Hepatocyte (in vitro differentiated cells): Measurements from ENCODE around the gene SPINK7. TPM values are rescaled to one million over a fixed set of nuclear protein-coding genes. Genes with fewer than 3 reads are reported as not detected.
"Not testable (repeated sequence)": the region's sequence is repeated elsewhere in the genome, so short reads cannot be mapped to it uniquely, and the experiment has no call there.

Source experiments
- DNase-seq: peaks from one replicate; pipeline ENCODE4 v3.0.0-alpha.2; 2016; ENCODE audit warnings: low spot score
- H2AFZ ChIP-seq: fragments of 200-600 bp; sonication (generic); 2 replicates; pipeline ENCODE4 v1.6.0; 2016; ENCODE audit warnings: antibody characterized with exemption, mild to moderate bottlenecking
- H3K27ac ChIP-seq: fragments of 200-600 bp; sonication (generic); 2 replicates; pipeline ENCODE4 v1.5.1; 2016; ENCODE audit warnings: mild to moderate bottlenecking
- H3K27me3 ChIP-seq: fragments of 200-600 bp; sonication (generic); 2 replicates; pipeline ENCODE4 v1.6.1; 2016
- H3K36me3 ChIP-seq: fragments of 200-600 bp; sonication (generic); replicated peaks from 2 replicates; pipeline ENCODE4 v1.5.1; 2016; ENCODE audit warnings: low read depth; ENCODE audit not compliant: insufficient read depth
- H3K4me1 ChIP-seq: fragments of 200-600 bp; sonication (generic); 2 replicates; pipeline ENCODE4 v1.5.1; 2016; ENCODE audit warnings: mild to moderate bottlenecking, moderate library complexity; ENCODE audit not compliant: insufficient read depth
- H3K4me2 ChIP-seq: fragments of 200-600 bp; sonication (generic); 2 replicates; pipeline ENCODE4 v1.6.0; 2016
- H3K4me3 ChIP-seq: fragments of 200-600 bp; sonication (generic); 2 replicates; pipeline ENCODE4 v1.5.1; 2016; ENCODE audit warnings: mild to moderate bottlenecking
- H3K79me2 ChIP-seq: fragments of 200-600 bp; sonication (generic); 2 replicates; pipeline ENCODE4 v1.6.0; 2017; ENCODE audit warnings: mild to moderate bottlenecking
- H3K9me2 ChIP-seq: fragments of 200-600 bp; sonication (generic); replicated peaks from 2 replicates; pipeline ENCODE4 v1.6.0; 2017; ENCODE audit warnings: mild to moderate bottlenecking; ENCODE audit not compliant: insufficient read depth
- H3K9me3 ChIP-seq: fragments of 200-600 bp; sonication (generic); 2 replicates; pipeline ENCODE4 v1.5.1; 2016; ENCODE audit warnings: low read depth, mild to moderate bottlenecking
- H4K20me1 ChIP-seq: fragments of 200-600 bp; sonication (generic); 2 replicates; pipeline ENCODE4 v1.6.0; 2016; ENCODE audit warnings: mild to moderate bottlenecking; ENCODE audit not compliant: insufficient read depth, poor library complexity, severe bottlenecking
- EZH2 ChIP-seq: fragments of 200-600 bp; sonication (generic); IDR thresholded peaks from 2 replicates; pipeline ENCODE4 v1.6.1; 2016; ENCODE audit warnings: antibody characterized with exemption, mild to moderate bottlenecking, borderline replicate concordance
- EZH2phosphoT487 ChIP-seq: fragments of 200-600 bp; sonication (generic); IDR thresholded peaks from one replicate; pipeline ENCODE4 v1.6.1; 2018; ENCODE audit warnings: antibody characterized with exemption, mild to moderate bottlenecking, low read depth, moderate library complexity; ENCODE audit not compliant: unreplicated experiment, severe bottlenecking
- WGBS: methylation state at CpG from one replicate; pipeline ENCODE4 v1.1.6; 2016; ENCODE audit warnings: low lambda C conversion rate; ENCODE audit errors: missing lambda C conversion rate; 5-methylcytosine and 5-hydroxymethylcytosine counted together
- polyA plus RNA-seq: library from polyadenylated mRNA; unstranded; fragments of >200 nt; fragmentation: Nextera tagmentation; extraction: Ambion mirVana; gene quantifications from 2 replicates; pipeline ENCODE4 v1.2.1, GENCODE V29; 2016
- total RNA-seq: library from RNA; depleted of rRNA; stranded (reverse); fragments of >200 nt; gene quantifications from 2 replicates; pipeline ENCODE4 v1.2.3, GENCODE V29; 2014
- TF ChIP-seq, protein P1 (sequence below): fragments of 200-600 bp; sonication (generic); IDR thresholded peaks from 2 replicates; pipeline ENCODE4 v1.5.1; 2016; ENCODE audit warnings: antibody characterized with exemption, mild to moderate bottlenecking; ENCODE audit not compliant: poor library complexity

SPINK7 gene
- total RNA-seq (not detected in 2 replicates), polyA plus RNA-seq (not detected in 2 replicates)

DNA sequence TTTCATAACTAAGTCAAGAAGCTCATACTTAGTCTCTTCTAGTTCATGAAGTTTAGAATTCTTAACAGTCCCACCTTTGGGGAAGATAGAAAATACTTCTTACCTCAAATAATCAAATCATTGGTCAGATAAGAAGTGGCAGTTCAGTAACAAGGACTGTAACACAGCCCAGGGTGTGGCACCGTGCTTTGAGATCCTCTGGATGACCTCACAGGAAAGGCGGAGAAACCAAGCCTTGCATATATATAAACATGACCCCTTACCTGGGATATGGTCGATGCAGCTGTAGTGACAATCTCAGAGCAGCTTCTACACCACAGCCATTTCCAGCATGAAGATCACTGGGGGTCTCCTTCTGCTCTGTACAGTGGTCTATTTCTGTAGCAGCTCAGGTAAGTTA lies at the start of gene SPINK7:
Gene SPINK7 (plus strand): TSS at position 271 of the 400 bp plus-strand sequence. CDS start 61 bp downstream, at position 332.
- TF ChIP-seq EZH2 (no peak), EZH2phosphoT487 (no peak)
- TF ChIP-seq, protein P1, sequence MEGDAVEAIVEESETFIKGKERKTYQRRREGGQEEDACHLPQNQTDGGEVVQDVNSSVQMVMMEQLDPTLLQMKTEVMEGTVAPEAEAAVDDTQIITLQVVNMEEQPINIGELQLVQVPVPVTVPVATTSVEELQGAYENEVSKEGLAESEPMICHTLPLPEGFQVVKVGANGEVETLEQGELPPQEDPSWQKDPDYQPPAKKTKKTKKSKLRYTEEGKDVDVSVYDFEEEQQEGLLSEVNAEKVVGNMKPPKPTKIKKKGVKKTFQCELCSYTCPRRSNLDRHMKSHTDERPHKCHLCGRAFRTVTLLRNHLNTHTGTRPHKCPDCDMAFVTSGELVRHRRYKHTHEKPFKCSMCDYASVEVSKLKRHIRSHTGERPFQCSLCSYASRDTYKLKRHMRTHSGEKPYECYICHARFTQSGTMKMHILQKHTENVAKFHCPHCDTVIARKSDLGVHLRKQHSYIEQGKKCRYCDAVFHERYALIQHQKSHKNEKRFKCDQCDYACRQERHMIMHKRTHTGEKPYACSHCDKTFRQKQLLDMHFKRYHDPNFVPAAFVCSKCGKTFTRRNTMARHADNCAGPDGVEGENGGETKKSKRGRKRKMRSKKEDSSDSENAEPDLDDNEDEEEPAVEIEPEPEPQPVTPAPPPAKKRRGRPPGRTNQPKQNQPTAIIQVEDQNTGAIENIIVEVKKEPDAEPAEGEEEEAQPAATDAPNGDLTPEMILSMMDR: no peak
- 67% methylated on average over 3 of the region's 3 CpGs for WGBS
- no peak for DNase-seq
- Histone ChIP-seq H4K20me1 (no peaks in the 10 kb centered on the region), H3K27ac (no peak within 1 kb of the TSS), H3K4me2 (no peak within 1 kb of the TSS), H3K36me3 (no peaks in the 10 kb centered on the region), H3K4me3 (no peak within 1 kb of the TSS), H3K4me1 (no peaks in the 10 kb centered on the region), H3K79me2 (no peaks in the 10 kb centered on the region), H3K9me3 (no peaks in the 10 kb centered on the region), H3K27me3 (no peaks in the 10 kb centered on the region), H2AFZ (no peak within 1 kb of the TSS), H3K9me2 (no peaks in the 10 kb centered on the region)

DNA sequence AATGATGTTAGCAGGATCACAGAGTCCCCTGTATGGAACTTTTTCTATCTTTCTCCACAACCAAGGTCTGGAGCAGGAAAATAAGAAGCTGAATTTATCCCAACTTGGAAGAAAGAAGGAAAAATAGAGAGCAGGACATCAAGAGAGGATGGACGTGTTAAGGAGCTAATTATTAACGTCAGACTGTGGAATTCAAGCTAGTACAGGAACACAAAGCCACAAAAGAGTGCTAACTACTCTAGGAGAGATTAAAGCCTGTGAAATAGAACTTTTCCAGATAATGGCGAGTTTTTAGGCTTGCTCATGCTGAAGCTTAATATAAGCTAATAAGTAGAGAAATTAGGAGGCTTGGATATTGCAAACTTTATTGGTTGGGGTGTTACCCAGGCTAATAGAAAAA lies 44.3 kb upstream of the SPINK7 start:
- H3K9me2 ChIP-seq: no peaks in the 10 kb centered on the region
- H3K4me3 ChIP-seq: no peak overlapping the region
- no peaks in the 10 kb centered on the region for H3K27me3 ChIP-seq
- H3K4me1 ChIP-seq: no peaks in the 10 kb centered on the region
- peak overlapping the region; percentile 5 for H2AFZ ChIP-seq
- no peaks in the 10 kb centered on the region for H3K79me2 ChIP-seq
- no peaks in the 10 kb centered on the region for H4K20me1 ChIP-seq
- 57% methylated on average over 3 of the region's 3 CpGs for WGBS
- H3K9me3 ChIP-seq: no peaks in the 10 kb centered on the region
- peak overlapping the region; percentile 48 for H3K4me2 ChIP-seq
- H3K27ac ChIP-seq: peak overlapping the region; percentile 81
- no peak for DNase-seq
- TF ChIP-seq EZH2phosphoT487 (no peak), EZH2 (no peak)
- TF ChIP-seq, protein P1: no peak
- no peaks in the 10 kb centered on the region for H3K36me3 ChIP-seq

DNA sequence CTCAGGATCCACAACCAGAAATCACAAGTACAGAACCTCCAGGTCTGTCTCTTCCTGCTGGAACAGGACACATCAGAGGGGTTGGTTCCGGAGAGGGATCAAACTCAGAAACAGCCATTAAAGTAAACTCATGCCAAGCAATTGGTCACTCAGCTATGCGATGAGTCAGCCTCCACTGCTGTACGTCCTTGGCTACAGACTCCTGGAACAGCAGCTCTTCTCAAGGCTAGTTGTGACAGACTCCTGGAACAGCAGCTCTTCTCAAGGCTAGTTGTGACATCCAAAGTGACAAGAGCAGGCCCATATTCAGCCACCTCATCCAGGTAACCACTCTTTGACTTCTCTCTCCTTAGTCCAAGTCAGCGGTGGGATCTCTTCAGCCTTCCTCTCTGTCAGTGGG lies 43.7 kb upstream of the SPINK7 start, which contains the start of gene SPINK13:
Gene SPINK13 (plus strand): TSS at position 229 of the 400 bp plus-strand sequence. CDS start 1,279 bp downstream, outside the sequence.
- TF ChIP-seq, protein P1: no peak
- no peak for TF ChIP-seq EZH2
- TF ChIP-seq EZH2phosphoT487: no peak
- no peaks in the 10 kb centered on the region for H3K36me3 ChIP-seq
- peak within 1 kb of the TSS; percentile 5 for H2AFZ ChIP-seq
- H3K27ac ChIP-seq: peak within 1 kb of the TSS; percentile 81
- H3K4me3 ChIP-seq: no peak within 1 kb of the TSS
- WGBS: 69% methylated on average over 4 of the region's 4 CpGs
- DNase-seq: peak; percentile 61
- H3K4me1 ChIP-seq: no peaks in the 10 kb centered on the region
- H4K20me1 ChIP-seq: no peaks in the 10 kb centered on the region
- H3K27me3 ChIP-seq: no peaks in the 10 kb centered on the region
- no peaks in the 10 kb centered on the region for H3K79me2 ChIP-seq
- no peaks in the 10 kb centered on the region for H3K9me3 ChIP-seq
- peak within 1 kb of the TSS; percentile 48 for H3K4me2 ChIP-seq
- no peaks in the 10 kb centered on the region for H3K9me2 ChIP-seq

DNA sequence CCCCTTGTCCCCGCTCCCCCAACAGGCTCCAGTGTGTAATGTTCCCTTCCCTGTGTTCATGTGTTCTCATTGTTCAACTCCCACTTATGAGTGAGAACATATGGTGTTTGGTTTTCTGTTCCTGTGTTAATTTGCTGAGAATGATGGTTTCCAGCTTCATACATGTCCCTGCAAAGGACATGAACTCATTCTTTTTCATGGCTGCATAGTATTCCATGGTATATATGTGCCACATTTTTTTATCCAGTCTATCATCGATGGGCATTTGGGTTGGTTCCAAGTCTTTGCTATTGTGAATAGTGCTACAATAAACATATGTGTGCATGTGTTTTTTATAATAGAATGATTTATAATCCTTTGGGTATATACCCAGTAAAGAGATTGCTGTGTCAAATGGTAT lies 37.1 kb upstream of the SPINK7 start:
- H3K79me2 ChIP-seq, H3K36me3 ChIP-seq, H3K4me1 ChIP-seq, H3K4me3 ChIP-seq, H3K9me3 ChIP-seq, H3K4me2 ChIP-seq, H3K27me3 ChIP-seq, H3K9me2 ChIP-seq, H4K20me1 ChIP-seq, H3K27ac ChIP-seq, DNase-seq, H2AFZ ChIP-seq: not testable (repeated sequence)
- whole genome bisulfite sequencing: 94% methylated on average over 2 of the region's 2 CpGs

- not testable (repeated sequence) for H2AFZ ChIP-seq, H3K4me2 ChIP-seq, H3K27me3 ChIP-seq, H3K4me1 ChIP-seq, H4K20me1 ChIP-seq, H3K27ac ChIP-seq, H3K9me2 ChIP-seq, H3K4me3 ChIP-seq, H3K9me3 ChIP-seq, H3K36me3 ChIP-seq, H3K79me2 ChIP-seq
- DNase-seq: peak; percentile 12
- 19% methylated on average over 5 of the region's 5 CpGs for WGBS
These were observed 31.3 kb upstream of the SPINK7 start for GRCh38 chr5:148280893-148281292.

DNA sequence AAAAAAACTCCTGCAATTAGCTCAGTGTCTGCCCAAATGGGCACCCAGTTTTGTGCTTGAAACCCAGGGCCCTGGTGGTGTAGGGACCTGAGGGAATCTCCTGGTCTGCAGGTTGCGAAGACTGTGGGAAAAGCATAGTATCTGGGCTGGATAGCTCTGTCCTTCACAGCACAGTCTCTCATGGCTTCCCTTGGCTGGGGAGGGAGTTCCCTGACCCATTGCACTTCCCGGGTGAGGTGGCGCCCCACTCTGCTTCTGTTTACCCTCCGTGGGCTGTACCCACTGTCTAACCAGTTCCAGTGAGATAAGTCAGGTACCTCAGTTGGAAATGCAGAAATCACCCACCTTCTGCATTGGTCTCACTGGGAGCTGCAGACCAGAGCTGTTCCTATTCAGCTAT lies 30.9 kb upstream of the SPINK7 start:
- not testable (repeated sequence) for H4K20me1 ChIP-seq, H3K4me1 ChIP-seq, H3K27me3 ChIP-seq, H3K9me2 ChIP-seq, H3K4me2 ChIP-seq, DNase-seq, H3K4me3 ChIP-seq, H3K36me3 ChIP-seq, H3K9me3 ChIP-seq, H3K79me2 ChIP-seq, H3K27ac ChIP-seq, H2AFZ ChIP-seq
- WGBS: 82% methylated on average over 4 of the region's 4 CpGs
